HG02623 (cell line): Measurements from ENCODE around the gene GPR63.

ENCODE experiments used
- ATAC-seq: cut with Tn5 transposase; IDR thresholded peaks from one replicate; pipeline ENCODE4 v1.9.1; 2021; ENCODE audit warnings: moderate library complexity; ENCODE audit not compliant: unreplicated experiment

GPR63 gene

GRCh38 chr6:96761794-96762193 is 75.5 kb downstream of the GPR63 start:
- ATAC-seq, result no peak

DNA sequence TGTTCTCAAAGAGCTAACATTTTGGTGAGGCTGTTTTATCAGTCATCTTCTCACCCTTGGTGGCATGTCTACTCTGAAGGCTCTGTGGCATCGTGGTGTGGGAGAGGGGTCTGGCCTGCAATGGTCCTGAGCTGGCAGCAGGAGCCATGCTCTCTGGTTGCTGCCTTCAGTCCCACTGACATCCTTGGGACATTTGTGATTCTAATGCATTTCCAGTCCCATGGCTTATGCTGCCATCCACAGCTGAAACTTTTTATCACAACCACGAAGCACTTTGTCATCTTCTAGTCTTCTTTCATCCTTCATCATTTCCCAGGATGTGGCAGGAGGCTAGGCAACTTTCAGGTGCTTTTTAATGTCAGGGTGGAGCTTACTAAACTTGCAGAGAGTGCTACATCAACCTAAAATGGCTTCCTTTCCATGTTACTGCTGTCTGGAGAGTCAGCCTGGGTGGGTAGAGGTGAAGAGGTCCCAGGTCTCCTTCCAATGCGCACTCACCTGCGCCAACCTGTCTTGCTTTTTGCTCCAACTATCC is 77.1 kb downstream of the GPR63 start:
- ATAC-seq, result no peak

GRCh38 chr6:96755096-96755495 is 82.2 kb downstream of the GPR63 start:
- no peak for ATAC-seq

GRCh38 chr6:96749891-96750290 is 87.4 kb downstream of the GPR63 start:
- ATAC-seq, result no peak
